ELR (cell line): ENCODE results near the gene BLOC1S3.
A peak's percentile ranks its signal among the peaks of the same experiment; 100 is the strongest.

Source experiments
- DNase-seq: peaks from one replicate; pipeline ENCODE4 v3.0.0-alpha.2; 2015; ENCODE audit warnings: low read depth

The BLOC1S3 gene

GRCh38 chr19:45182758-45183157 is 4.2 kb downstream of the BLOC1S3 start:
- DNase-seq: no peak

- no peak for DNase-seq
Measured at GRCh38 chr19:45184115-45184514, 5.5 kb downstream of the BLOC1S3 start.

GRCh38 chr19:45186509-45187334 is 8.1 kb downstream of the BLOC1S3 start:
- DNase-seq: no peak

GRCh38 chr19:45187421-45188100 is 9.0 kb downstream of the BLOC1S3 start:
- peak; percentile 42 for DNase-seq

- no peak for DNase-seq
Measured at GRCh38 chr19:45189971-45190370, 11.4 kb downstream of the BLOC1S3 start.

GRCh38 chr19:45191375-45191774 is 12.8 kb downstream of the BLOC1S3 start:
- DNase-seq: no peak

GRCh38 chr19:45195764-45196163 is 17.2 kb downstream of the BLOC1S3 start:
- peak; percentile 87 for DNase-seq

GRCh38 chr19:45200568-45200967 is 22.0 kb downstream of the BLOC1S3 start:
- peak; percentile 48 for DNase-seq

GRCh38 chr19:45202637-45203036 is 24.1 kb downstream of the BLOC1S3 start:
- DNase-seq: no peak

GRCh38 chr19:45205810-45206209 is 27.2 kb downstream of the BLOC1S3 start:
- DNase-seq: no peak

GRCh38 chr19:45206328-45206727 is 27.7 kb downstream of the BLOC1S3 start:
- DNase-seq: no peak

- no peak for DNase-seq
Measured at GRCh38 chr19:45211751-45212381, 33.3 kb downstream of the BLOC1S3 start.

GRCh38 chr19:45213031-45213430 is 34.4 kb downstream of the BLOC1S3 start:
- DNase-seq: no peak

GRCh38 chr19:45215391-45216191 is 37.0 kb downstream of the BLOC1S3 start:
- no peak for DNase-seq

- DNase-seq: no peak
Measured at GRCh38 chr19:45216667-45217066, 38.1 kb downstream of the BLOC1S3 start.

GRCh38 chr19:45217193-45217956 is 38.8 kb downstream of the BLOC1S3 start:
- no peak for DNase-seq

GRCh38 chr19:45217957-45218334 is 39.4 kb downstream of the BLOC1S3 start:
- no peak for DNase-seq

- DNase-seq: no peak
Measured at GRCh38 chr19:45218426-45218825, 39.8 kb downstream of the BLOC1S3 start.

GRCh38 chr19:45218911-45219743 is 40.5 kb downstream of the BLOC1S3 start:
- no peak for DNase-seq

GRCh38 chr19:45222724-45223123 is 44.1 kb downstream of the BLOC1S3 start:
- DNase-seq: no peak

GRCh38 chr19:45223879-45224278 is 45.3 kb downstream of the BLOC1S3 start:
- no peak for DNase-seq
